H9 (cell line): ENCODE results near the gene VCAN. TPM values are rescaled to one million over a fixed set of nuclear protein-coding genes. Genes with fewer than 3 reads are reported as not detected.

Experiments
- DNase-seq: peaks from one replicate; pipeline ENCODE4 v3.0.0-alpha.2; 2017
- H2AFZ ChIP-seq: one replicate; pipeline ENCODE4 v1.6.1; 2013; ENCODE audit warnings: mild to moderate bottlenecking, low read length, control low read depth, moderate library complexity
- H2AK5ac ChIP-seq: 2 replicates; pipeline ENCODE4 v1.6.1; 2013; ENCODE audit warnings: low read length, control low read depth, mixed read lengths; ENCODE audit not compliant: insufficient read length
- H2BK120ac ChIP-seq: one replicate; pipeline ENCODE4 v1.6.1; 2013; ENCODE audit warnings: low read depth, mild to moderate bottlenecking, low read length, control low read depth, inconsistent platforms; ENCODE audit not compliant: poor library complexity, severe bottlenecking
- H2BK12ac ChIP-seq: 2 replicates; pipeline ENCODE4 v1.6.1; 2013; ENCODE audit warnings: low read length, control low read depth, mixed read lengths, low read depth; ENCODE audit not compliant: insufficient read length
- H2BK15ac ChIP-seq: 2 replicates; pipeline ENCODE4 v1.6.1; 2013; ENCODE audit warnings: low read depth, low read length, control low read depth
- H2BK20ac ChIP-seq: one replicate; pipeline ENCODE4 v1.6.1; 2013; ENCODE audit warnings: low read depth, mild to moderate bottlenecking, low read length, control low read depth, inconsistent platforms; ENCODE audit not compliant: poor library complexity, severe bottlenecking
- H2BK5ac ChIP-seq: 2 replicates; pipeline ENCODE4 v1.6.1; 2013; ENCODE audit warnings: low read length, control low read depth, mixed read lengths; ENCODE audit not compliant: insufficient read length
- H3K14ac ChIP-seq: 2 replicates; pipeline ENCODE4 v1.6.1; 2013; ENCODE audit warnings: low read length, control low read depth; ENCODE audit not compliant: insufficient read depth
- H3K18ac ChIP-seq: 2 replicates; pipeline ENCODE4 v1.6.1; 2013; ENCODE audit warnings: low read depth, mild to moderate bottlenecking, mixed read lengths, low read length, control low read depth; ENCODE audit not compliant: insufficient read length
- H3K23ac ChIP-seq: 2 replicates; pipeline ENCODE4 v1.6.1; 2013; ENCODE audit warnings: low read length, control low read depth, mixed read lengths, low read depth; ENCODE audit not compliant: insufficient read length
- H3K23me2 ChIP-seq: 2 replicates; pipeline ENCODE4 v1.6.1; 2013; ENCODE audit warnings: low read depth, mild to moderate bottlenecking, mixed read lengths, low read length, control low read depth; ENCODE audit not compliant: insufficient read length, poor library complexity, severe bottlenecking
- H3K27ac ChIP-seq: 2 replicates; pipeline ENCODE4 v1.5.1; 2013; ENCODE audit warnings: low read length, control low read depth, mixed read lengths, low read depth; ENCODE audit not compliant: insufficient read length
- H3K27me3 ChIP-seq: 2 replicates; pipeline ENCODE4 v1.6.1; 2013; ENCODE audit warnings: low read length, control low read depth, inconsistent platforms; ENCODE audit not compliant: insufficient read depth
- H3K4ac ChIP-seq: 2 replicates; pipeline ENCODE4 v1.6.1; 2013; ENCODE audit warnings: low read depth, mild to moderate bottlenecking, control low read depth, inconsistent platforms, low read length, moderate library complexity
- H3K4me1 ChIP-seq: 2 replicates; pipeline ENCODE4 v1.6.1; 2013; ENCODE audit warnings: low read length, control low read depth, inconsistent platforms; ENCODE audit not compliant: insufficient read depth
- H3K4me2 ChIP-seq: 2 replicates; pipeline ENCODE4 v1.6.1; 2013; ENCODE audit warnings: low read length, control low read depth, mixed read lengths; ENCODE audit not compliant: insufficient read length, insufficient read depth
- H3K56ac ChIP-seq: 2 replicates; pipeline ENCODE4 v1.6.1; 2013; ENCODE audit warnings: low read depth, mild to moderate bottlenecking, mixed read lengths, low read length, control low read depth; ENCODE audit not compliant: insufficient read length
- H3K79me1 ChIP-seq: 2 replicates; pipeline ENCODE4 v1.6.1; 2013; ENCODE audit warnings: low read depth, mild to moderate bottlenecking, moderate library complexity, low read length, control low read depth, inconsistent platforms; ENCODE audit not compliant: insufficient read depth, poor library complexity, severe bottlenecking
- H3K79me2 ChIP-seq: 2 replicates; pipeline ENCODE4 v1.6.1; 2013; ENCODE audit warnings: low read length, control low read depth, inconsistent platforms; ENCODE audit not compliant: insufficient read depth
- H3K9ac ChIP-seq: 2 replicates; pipeline ENCODE4 v1.6.1; 2013; ENCODE audit warnings: low read length, control low read depth, mixed read lengths; ENCODE audit not compliant: insufficient read length; ENCODE audit errors: extremely low read depth
- H3K9me3 ChIP-seq: one replicate; pipeline ENCODE4 v1.6.1; 2013; ENCODE audit warnings: low read depth, low read length, inconsistent platforms; ENCODE audit not compliant: control insufficient read depth
- H3T11ph ChIP-seq: one replicate; pipeline ENCODE4 v1.6.1; 2013; ENCODE audit warnings: mild to moderate bottlenecking, low read length, control low read depth, inconsistent platforms
- H4K20me1 ChIP-seq: one replicate; pipeline ENCODE4 v1.6.1; 2013; ENCODE audit not compliant: control insufficient read depth, insufficient read length, insufficient read depth
- H4K5ac ChIP-seq: 2 replicates; pipeline ENCODE4 v1.6.1; 2013; ENCODE audit warnings: low read depth, mild to moderate bottlenecking, mixed read lengths, low read length, control low read depth; ENCODE audit not compliant: insufficient read length
- H4K8ac ChIP-seq: replicated peaks from 2 replicates; pipeline ENCODE4 v1.6.1; 2013; ENCODE audit warnings: low read length, control low read depth, mixed read lengths, low read depth; ENCODE audit not compliant: insufficient read length
- H4K91ac ChIP-seq: 2 replicates; pipeline ENCODE4 v1.6.1; 2013; ENCODE audit warnings: low read depth, mild to moderate bottlenecking, moderate library complexity, mixed read lengths, low read length, control low read depth; ENCODE audit not compliant: insufficient read length
- H3K27ac Mint-ChIP-seq, 3 experiments: 2 replicates in 2 of 3; 3 replicates in 1 of 3; pipeline ENCODE4 v1.8.0; 2020 to 2021; ENCODE audit warnings: mixed read lengths in 3 of 3, mild to moderate bottlenecking in 1 of 3, moderate library complexity in 1 of 3
- H3K27me3 Mint-ChIP-seq: 2 replicates; pipeline ENCODE4 v1.8.0; 2021; ENCODE audit warnings: low read depth, mild to moderate bottlenecking, moderate library complexity, mixed read lengths
- H3K36me3 Mint-ChIP-seq, 3 experiments: 2 replicates in 2 of 3; 3 replicates in 1 of 3; pipeline ENCODE4 v1.8.0; 2020 to 2021; ENCODE audit warnings: low read depth in 3 of 3, mixed read lengths in 3 of 3; ENCODE audit not compliant: insufficient read depth in 1 of 3
- H3K4me1 Mint-ChIP-seq, 2 experiments: 2 replicates each; pipeline ENCODE4 v1.8.0; 2020; ENCODE audit warnings: mixed read lengths in 2 of 2
- H3K4me3 Mint-ChIP-seq, 2 experiments: 2 replicates in 1 of 2; 3 replicates in 1 of 2; pipeline ENCODE4 v1.8.0; 2020 to 2021; ENCODE audit warnings: mild to moderate bottlenecking in 2 of 2, mixed read lengths in 2 of 2, moderate library complexity in 1 of 2
- H3K9me3 Mint-ChIP-seq, 2 experiments: 2 replicates in 1 of 2; 3 replicates in 1 of 2; pipeline ENCODE4 v1.8.0; 2020; ENCODE audit warnings: mild to moderate bottlenecking in 2 of 2, mixed read lengths in 2 of 2, moderate library complexity in 1 of 2
- CTCF ChIP-seq: fragments of 200-600 bp; sonication (generic); conservative IDR thresholded peaks from 3 replicates; pipeline ENCODE4 v1.8.0; 2021; ENCODE audit warnings: antibody characterized with exemption, mild to moderate bottlenecking
- WGBS: extraction: QIAGEN DNeasy Blood & Tissue Kit; methylation state at CpG from one replicate; pipeline ENCODE4 v1.1.7; 2013; ENCODE audit warnings: missing lambda C conversion rate, low lambda C conversion rate, mixed read lengths; ENCODE audit not compliant: insufficient read length; ENCODE audit errors: extremely low coverage; 5-methylcytosine and 5-hydroxymethylcytosine counted together
- total RNA-seq: library from RNA; stranded (reverse); gene quantifications from 2 replicates; pipeline ENCODE4 v1.2.1, GENCODE V29; 2021

Gene VCAN
- total RNA-seq, 1 experiment from 2014 or later, result 278 TPM

GRCh38 chr5:83433891-83434290 is 37.7 kb upstream of the VCAN start:
- no peak for DNase-seq
- Mint-ChIP-seq H3K4me1 (peaks cover 14 to 17% of the 10 kb centered on the region in 2 experiments), H3K27me3 (no peaks in the 10 kb centered on the region), H3K4me3 (no peak overlapping the region), H3K36me3 (peaks cover 5 to 15% (median 8%) of the 10 kb centered on the region in 3 experiments), H3K27ac (no peak overlapping the region), H3K9me3 (peaks cover 11% of the 10 kb centered on the region in 2 experiments; a peak in 4 of 5 replicates)
- Histone ChIP-seq H3K23me2 (no peaks in the 10 kb centered on the region), H2AK5ac (no peak overlapping the region), H3K4ac (no peak overlapping the region), H2BK120ac (no peak overlapping the region), H3K23ac (no peak overlapping the region), H3T11ph (no peak overlapping the region), H4K20me1 (no peaks in the 10 kb centered on the region), H2AFZ (no peak overlapping the region), H2BK20ac (no peak overlapping the region), H2BK15ac (no peak overlapping the region), H3K14ac (no peak overlapping the region), H3K27me3 (no peaks in the 10 kb centered on the region), H2BK12ac (no peak overlapping the region), H3K79me1 (no peaks in the 10 kb centered on the region), H3K27ac (no peak overlapping the region), H3K4me2 (no peak overlapping the region), H3K56ac (no peak overlapping the region), H3K18ac (no peak overlapping the region), H3K79me2 (no peaks in the 10 kb centered on the region), H3K9ac (no peak overlapping the region), H4K91ac (no peak overlapping the region), H3K4me1 (no peaks in the 10 kb centered on the region), H4K8ac (no peak overlapping the region), H2BK5ac (no peak overlapping the region), H3K9me3 (no peaks in the 10 kb centered on the region), H4K5ac (no peak overlapping the region)
- TF ChIP-seq CTCF, result no peak
- no CpG with 5 or more reads among the region's 2 CpGs for WGBS
